ENCODE results near the gene THADA. TPM values are rescaled to one million over a fixed set of nuclear protein-coding genes. Genes with fewer than 3 reads are reported as not detected.

The THADA gene
- total and polyA plus RNA-seq, 8 donors = 32.9 to 42.7 (median 37.2) TPM

DNA sequence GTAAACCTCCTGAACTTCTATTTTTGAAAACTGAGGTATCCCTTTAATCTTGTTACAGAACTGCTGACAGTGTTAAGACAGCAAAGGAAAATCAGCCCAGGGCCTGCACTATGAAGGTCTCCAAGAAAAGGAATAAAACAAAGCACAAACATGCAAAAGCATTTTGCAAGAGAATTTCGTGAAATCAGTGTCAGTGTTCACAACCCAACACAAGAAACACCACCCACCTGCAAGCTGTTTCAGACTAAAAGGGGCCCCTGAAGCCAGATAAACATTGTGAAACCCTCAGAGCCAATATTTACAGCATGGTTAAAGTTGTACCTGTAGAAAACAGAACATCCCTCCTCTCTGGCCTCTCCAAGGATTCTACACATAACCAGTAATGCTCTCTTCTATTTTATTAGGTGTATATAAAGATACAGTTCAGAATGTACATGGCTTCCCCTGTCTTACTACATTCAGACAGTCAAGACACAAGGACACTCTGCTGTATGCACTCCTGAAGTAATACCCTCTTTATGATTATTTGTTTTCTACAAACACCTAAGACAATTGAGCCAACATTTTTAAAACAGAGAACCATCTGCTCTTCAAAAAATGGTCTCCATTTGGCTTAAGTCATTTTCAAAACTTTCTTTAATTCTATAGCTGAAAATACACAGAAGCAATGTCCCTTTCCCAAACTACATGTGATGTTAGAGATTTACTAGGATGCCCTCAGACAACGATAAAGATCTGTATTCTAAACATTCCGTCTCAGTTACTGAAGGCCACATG, 219.9 kb downstream of the THADA start:
- ATAC-seq (no peak), DNase-seq (no peak)
- no peaks in the 10 kb centered on the region for H3K9me3 ChIP-seq
- no peak for TF ChIP-seq CTCF (IDR thresholded peaks at IDR 0.05)
- H3K36me3 ChIP-seq = no peaks in the 10 kb centered on the region
- H3K4me1 ChIP-seq = peaks cover 0 to 1% of the 10 kb centered on the region in 2 donors
- H3K27me3 ChIP-seq = no peaks in the 10 kb centered on the region
- no peak overlapping the region for H3K4me3 ChIP-seq
- intact Hi-C loops (cut with DNase I) = no loop called here
- no peak overlapping the region for H3K27ac ChIP-seq

- no peak overlapping the region for H3K27ac ChIP-seq
- ATAC-seq = no peak
- DNase-seq = no peak
- intact Hi-C loops (cut with DNase I) = no loop called here
- TF ChIP-seq CTCF (IDR thresholded peaks at IDR 0.05) = no peak
- H3K4me1 ChIP-seq = peaks cover 6 to 8% of the 10 kb centered on the region in 2 donors
- no peaks in the 10 kb centered on the region for H3K36me3 ChIP-seq
- H3K4me3 ChIP-seq = no peak overlapping the region
- H3K27me3 ChIP-seq = no peaks in the 10 kb centered on the region
- H3K9me3 ChIP-seq = no peaks in the 10 kb centered on the region
These were observed 223.3 kb downstream of the THADA start for GRCh38 chr2:43372416-43373081.

- peaks cover 6 to 14% of the 10 kb centered on the region in 2 donors for H3K4me1 ChIP-seq
- H3K27me3 ChIP-seq = no peaks in the 10 kb centered on the region
- H3K27ac ChIP-seq = no peak overlapping the region
- H3K9me3 ChIP-seq = no peaks in the 10 kb centered on the region
- ATAC-seq = peak; percentile 35
- no peak overlapping the region for H3K4me3 ChIP-seq
- no peaks in the 10 kb centered on the region for H3K36me3 ChIP-seq
- intact Hi-C loops (cut with DNase I) = no loop called here
- DNase-seq = no peak
- TF ChIP-seq CTCF (IDR thresholded peaks at IDR 0.05) = no peak
These were observed 225.1 kb downstream of the THADA start for GRCh38 chr2:43370705-43371104.

DNA sequence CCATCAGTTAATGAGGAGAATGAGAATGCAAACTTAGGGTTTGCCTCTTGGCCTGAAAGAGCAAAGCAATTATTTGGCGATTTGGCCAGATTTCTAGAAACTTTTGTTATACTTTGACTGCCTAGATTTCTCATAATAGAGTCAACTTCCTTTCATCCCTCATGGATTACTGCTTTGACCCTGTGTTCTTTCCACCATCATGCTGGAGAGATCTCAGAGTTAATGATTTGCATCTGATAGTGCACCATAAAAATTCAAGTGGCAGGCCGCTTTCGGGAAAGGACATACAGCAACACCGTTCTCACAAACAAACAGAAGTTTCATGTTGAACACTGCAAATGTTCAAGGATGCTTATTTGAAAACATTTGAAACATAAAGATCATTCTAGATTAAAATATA, 225.7 kb downstream of the THADA start:
- TF ChIP-seq CTCF (IDR thresholded peaks at IDR 0.05) = no peak
- DNase-seq = no peak
- Histone ChIP-seq H3K4me3 (no peak overlapping the region), H3K9me3 (no peaks in the 10 kb centered on the region), H3K27me3 (no peaks in the 10 kb centered on the region), H3K4me1 (peaks cover 6 to 14% of the 10 kb centered on the region in 2 donors), H3K36me3 (no peaks in the 10 kb centered on the region), H3K27ac (no peak overlapping the region)
- no peak for ATAC-seq
- intact Hi-C loops (cut with DNase I) = no loop called here
